Measurements from ENCODE around the gene HNRNPL. TPM values are rescaled to one million over a fixed set of nuclear protein-coding genes. Genes with fewer than 3 reads are reported as not detected.
A peak's percentile ranks its signal among the peaks of the same experiment; 100 is the strongest.

Gene HNRNPL
- total RNA-seq, 4 donors from 2014 or later, result 173 to 180 (median 174) TPM

DNA sequence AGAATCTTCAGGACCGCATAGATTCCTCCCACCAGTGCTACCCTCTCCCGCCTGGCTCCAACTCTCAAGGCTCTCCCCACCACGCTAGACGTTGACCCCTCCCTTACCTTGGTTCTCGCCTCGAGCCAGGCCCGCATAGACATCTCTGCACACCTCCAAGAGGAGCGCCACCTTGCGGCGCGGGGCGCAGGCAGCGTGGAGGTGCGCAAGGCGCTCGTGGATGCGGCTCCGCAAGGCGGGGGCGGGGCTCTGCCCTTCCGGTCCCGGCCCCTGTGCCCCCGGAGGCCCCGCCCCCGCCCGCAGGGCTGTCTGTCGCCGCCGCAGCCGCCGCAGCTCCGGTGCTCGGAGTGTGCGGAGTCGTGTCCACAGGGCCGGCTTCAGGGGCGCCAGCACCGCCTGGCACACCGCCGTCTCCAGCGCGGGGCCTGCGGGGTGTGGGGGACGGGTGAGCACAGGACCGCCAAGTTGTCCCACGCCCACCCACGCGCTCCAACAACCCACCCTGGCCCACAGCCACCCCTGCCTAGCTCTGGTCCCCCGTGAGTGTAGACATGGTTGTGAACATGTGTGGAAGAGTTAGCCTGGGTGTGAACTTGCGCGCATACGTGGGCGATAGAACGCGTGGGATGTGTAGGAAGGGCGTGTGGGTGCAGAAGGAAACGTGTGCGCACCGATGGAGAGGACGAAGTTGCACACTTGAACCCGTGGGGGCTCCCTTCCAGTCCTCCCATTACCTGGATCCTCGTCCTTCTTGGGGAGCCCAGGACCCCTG is 20.2 kb upstream of the HNRNPL start:
- WGBS, 2 donors (ENCODE audit: low coverage in 1 of 2), result 17 to 20% methylated on average over 2 to 6 of the region's 62 CpGs
- H3K9me3 ChIP-seq, result no peaks in the 10 kb centered on the region
- peak overlapping the region in 2 of 4 donors; percentile 47 to 73 for H3K27ac ChIP-seq
- no peaks in the 10 kb centered on the region for H3K27me3 ChIP-seq
- peak; percentile 97 for ATAC-seq
- peak overlapping the region; percentile 18 to 56 for H3K4me3 ChIP-seq
- H3K4me1 ChIP-seq, result peaks cover 0 to 21% (median 4%) of the 10 kb centered on the region in 3 donors
- H3K36me3 ChIP-seq, result no peaks in the 10 kb centered on the region
- TF ChIP-seq, protein P1, sequence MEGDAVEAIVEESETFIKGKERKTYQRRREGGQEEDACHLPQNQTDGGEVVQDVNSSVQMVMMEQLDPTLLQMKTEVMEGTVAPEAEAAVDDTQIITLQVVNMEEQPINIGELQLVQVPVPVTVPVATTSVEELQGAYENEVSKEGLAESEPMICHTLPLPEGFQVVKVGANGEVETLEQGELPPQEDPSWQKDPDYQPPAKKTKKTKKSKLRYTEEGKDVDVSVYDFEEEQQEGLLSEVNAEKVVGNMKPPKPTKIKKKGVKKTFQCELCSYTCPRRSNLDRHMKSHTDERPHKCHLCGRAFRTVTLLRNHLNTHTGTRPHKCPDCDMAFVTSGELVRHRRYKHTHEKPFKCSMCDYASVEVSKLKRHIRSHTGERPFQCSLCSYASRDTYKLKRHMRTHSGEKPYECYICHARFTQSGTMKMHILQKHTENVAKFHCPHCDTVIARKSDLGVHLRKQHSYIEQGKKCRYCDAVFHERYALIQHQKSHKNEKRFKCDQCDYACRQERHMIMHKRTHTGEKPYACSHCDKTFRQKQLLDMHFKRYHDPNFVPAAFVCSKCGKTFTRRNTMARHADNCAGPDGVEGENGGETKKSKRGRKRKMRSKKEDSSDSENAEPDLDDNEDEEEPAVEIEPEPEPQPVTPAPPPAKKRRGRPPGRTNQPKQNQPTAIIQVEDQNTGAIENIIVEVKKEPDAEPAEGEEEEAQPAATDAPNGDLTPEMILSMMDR (IDR thresholded peaks at IDR 0.05), result peak in 3 of 4 experiments; percentile 84 to 97 (median 85)
- TF ChIP-seq EP300 (IDR thresholded peaks at IDR 0.05) (no peak), POLR2AphosphoS5 (IDR thresholded peaks at IDR 0.05) (peak; percentile 55)

DNA sequence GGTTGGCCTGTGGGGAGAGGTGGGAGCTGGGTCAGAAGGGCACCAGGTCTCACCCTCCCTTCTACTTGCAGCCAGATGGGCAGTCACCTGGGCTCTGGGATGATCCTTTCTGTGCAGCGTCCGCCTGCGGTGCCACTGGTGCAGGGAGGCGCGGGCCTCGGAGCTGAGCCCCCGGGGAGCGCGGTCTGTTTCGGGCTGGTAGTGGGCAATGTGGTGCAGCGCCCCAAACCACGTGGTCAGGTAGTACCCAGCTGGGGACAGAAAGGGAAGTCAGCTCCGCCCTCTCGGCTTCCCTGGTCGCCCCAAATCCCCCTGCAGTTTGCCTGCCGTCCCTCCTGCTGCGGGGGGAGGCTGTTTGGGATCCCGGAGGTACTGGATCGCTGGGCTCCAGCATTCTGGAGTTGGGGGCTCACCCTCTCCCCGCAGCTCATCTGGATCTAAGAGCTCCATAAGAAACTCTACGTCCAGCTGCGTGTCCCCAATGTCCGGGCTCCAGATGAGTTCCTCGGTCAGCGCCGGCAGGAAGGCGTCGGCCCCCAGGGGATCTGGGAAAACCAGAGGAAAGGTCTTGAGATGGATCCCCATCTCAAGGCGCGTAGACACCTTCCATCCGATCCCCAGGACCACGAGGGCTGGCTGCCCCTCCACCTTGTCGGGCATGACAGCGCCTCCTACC is 19.5 kb upstream of the HNRNPL start:
- Histone ChIP-seq H3K4me3 (peak overlapping the region; percentile 18 to 56), H3K27me3 (no peaks in the 10 kb centered on the region), H3K27ac (peak overlapping the region in 2 of 4 donors; percentile 47 to 73), H3K4me1 (peaks cover 0 to 21% (median 4%) of the 10 kb centered on the region in 3 donors), H3K36me3 (no peaks in the 10 kb centered on the region), H3K9me3 (no peaks in the 10 kb centered on the region)
- no peak for ATAC-seq
- 0 to 5% methylated on average over 4 to 8 of the region's 34 CpGs for WGBS, 2 donors (ENCODE audit: low coverage in 1 of 2)
- TF ChIP-seq, protein P1 (IDR thresholded peaks at IDR 0.05), result no peak
- no peak for TF ChIP-seq POLR2AphosphoS5 (IDR thresholded peaks at IDR 0.05)
- TF ChIP-seq POLR2A (IDR thresholded peaks at IDR 0.05), result no peak
- TF ChIP-seq EP300 (IDR thresholded peaks at IDR 0.05), result no peak

DNA sequence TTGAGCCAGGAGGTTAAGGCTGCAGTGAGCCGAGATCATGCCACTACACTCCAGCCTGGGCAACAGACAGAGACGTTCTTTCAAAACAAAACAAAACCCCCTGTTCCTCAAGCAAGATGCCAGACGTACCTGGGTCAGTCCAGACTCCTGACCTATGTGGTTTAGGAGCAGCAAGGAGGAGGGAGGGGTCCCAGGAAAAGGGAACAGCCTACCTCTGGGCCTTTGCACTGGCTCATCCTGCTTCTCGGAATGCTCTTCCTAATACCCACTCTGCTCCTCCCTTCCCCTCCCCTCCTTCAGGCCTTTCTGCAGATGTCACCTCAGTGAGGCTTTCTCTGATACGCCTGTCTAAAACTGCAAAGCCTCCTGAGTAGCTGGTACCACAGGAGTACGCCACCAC is 18.8 kb upstream of the HNRNPL start:
- no peak for ATAC-seq
- 86 to 99% methylated on average over 1 to 6 of the region's 6 CpGs for WGBS, 2 donors (ENCODE audit: low coverage in 1 of 2)
- Histone ChIP-seq H3K27ac (no peak overlapping the region), H3K36me3 (no peaks in the 10 kb centered on the region), H3K27me3 (no peaks in the 10 kb centered on the region), H3K9me3 (no peaks in the 10 kb centered on the region), H3K4me3 (no peak overlapping the region), H3K4me1 (peaks cover 0 to 21% (median 4%) of the 10 kb centered on the region in 3 donors)
- TF ChIP-seq, protein P1 (IDR thresholded peaks at IDR 0.05), result no peak
- TF ChIP-seq POLR2A (IDR thresholded peaks at IDR 0.05) (no peak), POLR2AphosphoS5 (IDR thresholded peaks at IDR 0.05) (no peak)

DNA sequence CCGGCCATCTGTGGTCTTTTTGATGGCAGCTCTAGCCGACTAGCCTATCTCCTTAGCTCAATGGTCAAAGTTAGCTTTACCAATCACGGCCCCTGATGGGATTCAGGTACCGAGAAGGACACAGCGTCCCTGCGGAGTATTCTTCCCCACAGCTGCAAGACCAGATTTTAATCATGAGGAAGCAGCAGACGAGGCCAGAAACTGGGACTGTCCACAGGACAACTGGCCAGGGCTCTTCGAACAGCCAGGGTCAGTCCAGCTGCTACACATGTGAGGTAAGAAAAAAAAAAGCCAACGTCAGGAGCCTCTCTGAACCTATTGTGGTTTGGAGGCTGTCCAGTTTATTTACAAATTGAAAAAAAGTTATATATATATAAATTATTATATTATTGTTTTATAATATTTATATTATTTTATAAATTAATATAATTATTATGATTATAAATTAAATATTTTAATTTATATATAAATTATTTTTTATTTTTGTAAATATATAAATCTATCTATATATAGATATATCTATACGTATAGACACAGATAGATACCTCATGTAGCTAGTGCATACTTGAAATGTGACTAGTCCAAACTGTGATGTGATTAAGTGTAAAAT is 17.5 kb upstream of the HNRNPL start:
- H3K36me3 ChIP-seq, result no peaks in the 10 kb centered on the region
- TF ChIP-seq POLR2A (IDR thresholded peaks at IDR 0.05) (no peak), EP300 (IDR thresholded peaks at IDR 0.05) (no peak), POLR2AphosphoS5 (IDR thresholded peaks at IDR 0.05) (no peak)
- TF ChIP-seq, protein P1 (IDR thresholded peaks at IDR 0.05), result no peak
- WGBS, 2 donors (ENCODE audit: low coverage in 1 of 2), result 61 to 79% methylated on average over 4 to 6 of the region's 10 CpGs
- H3K4me3 ChIP-seq, result no peak overlapping the region
- ATAC-seq, result no peak
- no peaks in the 10 kb centered on the region for H3K27me3 ChIP-seq
- H3K27ac ChIP-seq, result no peak overlapping the region
- peaks cover 0 to 33% (median 4%) of the 10 kb centered on the region in 3 donors for H3K4me1 ChIP-seq
- no peaks in the 10 kb centered on the region for H3K9me3 ChIP-seq
